Fibroblast of skin of left quadriceps (primary cell): ENCODE data around the gene ELP4.
"Not testable (repeated sequence)": the region's sequence is repeated elsewhere in the genome, so short reads cannot be mapped to it uniquely, and the experiment has no call there.

ENCODE experiments used
- DNase-seq, 2 experiments: peaks; one replicate each; pipeline ENCODE4 v3.0.0-alpha.2; 2013; ENCODE audit warnings: low read depth in 2 of 2

Gene ELP4

GRCh38 chr11:31509429-31510345 lies at the start of gene ELP4, which contains the start of gene IMMP1L:
Gene ELP4 (plus strand): TSS chr11:31509767. CDS start chr11:31509785, 18 bp downstream.
Gene IMMP1L (minus strand): TSS chr11:31509622. CDS start chr11:31463276, 46,346 bp downstream.
- peak; percentile 90 to 91 for DNase-seq

- no peak for DNase-seq
Measured at GRCh38 chr11:31464436-31464835, 45.1 kb upstream of the ELP4 start.

- no peak for DNase-seq
Measured at GRCh38 chr11:31474083-31474482, 35.5 kb upstream of the ELP4 start.

- DNase-seq, result no peak
Measured at GRCh38 chr11:31477528-31478222, 31.9 kb upstream of the ELP4 start.

GRCh38 chr11:31478223-31478590 lies 31.4 kb upstream of the ELP4 start:
- no peak for DNase-seq

GRCh38 chr11:31479066-31479465 lies 30.5 kb upstream of the ELP4 start:
- DNase-seq, result no peak

GRCh38 chr11:31480930-31481329 lies 28.6 kb upstream of the ELP4 start:
- DNase-seq, result no peak

GRCh38 chr11:31484497-31484896 lies 25.1 kb upstream of the ELP4 start:
- DNase-seq, result peak; percentile 24 to 25

GRCh38 chr11:31487848-31488247 lies 21.7 kb upstream of the ELP4 start:
- DNase-seq, result peak; percentile 34 to 36

- no peak for DNase-seq
Measured at GRCh38 chr11:31492320-31492913, 17.1 kb upstream of the ELP4 start.

GRCh38 chr11:31493235-31493634 lies 16.3 kb upstream of the ELP4 start:
- DNase-seq, result no peak

GRCh38 chr11:31493762-31494161 lies 15.8 kb upstream of the ELP4 start:
- DNase-seq, result not testable (repeated sequence)

- DNase-seq, result no peak
Measured at GRCh38 chr11:31499576-31500178, 9.9 kb upstream of the ELP4 start.

- DNase-seq, result no peak
Measured at GRCh38 chr11:31500560-31500959, 9.0 kb upstream of the ELP4 start.

- no peak for DNase-seq
Measured at GRCh38 chr11:31509051-31509428, 527 bp upstream of the ELP4 start.

- no peak for DNase-seq
Measured at GRCh38 chr11:31512117-31512516, 2.5 kb downstream of the ELP4 start.

- no peak for DNase-seq
Measured at GRCh38 chr11:31521497-31522150, 12.1 kb downstream of the ELP4 start.

GRCh38 chr11:31529189-31529588 lies 19.6 kb downstream of the ELP4 start:
- no peak for DNase-seq

- DNase-seq, result no peak
Measured at GRCh38 chr11:31529701-31530100, 20.1 kb downstream of the ELP4 start.

GRCh38 chr11:31531293-31531692 lies 21.7 kb downstream of the ELP4 start:
- no peak for DNase-seq

- DNase-seq, result no peak
Measured at GRCh38 chr11:31535479-31535878, 25.9 kb downstream of the ELP4 start.

- no peak for DNase-seq
Measured at GRCh38 chr11:31542862-31543261, 33.3 kb downstream of the ELP4 start.
